Posterior vena cava (tissue), 2 donors: ENCODE measurements around the gene WASHC3. TPM values are rescaled to one million over a fixed set of nuclear protein-coding genes. Genes with fewer than 3 reads are reported as not detected.
"Not testable (repeated sequence)": the region's sequence is repeated elsewhere in the genome, so short reads cannot be mapped to it uniquely, and the experiment has no call there.

ENCODE experiments used
- DNase-seq: peaks from one replicate; pipeline ENCODE4 v3.0.0-alpha.2; 2020; ENCODE audit warnings: low spot score
- intact Hi-C, 2 donors: fragments of 100-400 bp; cut with DNase I; formaldehyde crosslinking; loops; one replicate each; pipeline versions ENCODE4 v1.14.1 to v1.14.2; 2022 to 2023
- total RNA-seq, 2 donors: library from RNA; stranded (reverse); fragmentation: NEBNext Ultra II Directional; extraction: Animal tissue kit (Norgen Biotek cat#: 25700); gene quantifications; one replicate each; pipeline ENCODE4 v1.2.1, GENCODE V29; 2021
- donor health status: DM: yes; HTN: yes; CAD: no.
- donor health status: DM: yes; HTN: yes; CAD: no.

Gene WASHC3
- total RNA-seq, 2 donors from 2014 or later, result 46.7 to 50.0 TPM

- no peak for DNase-seq
- intact Hi-C loops, result no loop called here
Measured at GRCh38 chr12:102052192-102053061, 9.4 kb downstream of the WASHC3 start.

DNA sequence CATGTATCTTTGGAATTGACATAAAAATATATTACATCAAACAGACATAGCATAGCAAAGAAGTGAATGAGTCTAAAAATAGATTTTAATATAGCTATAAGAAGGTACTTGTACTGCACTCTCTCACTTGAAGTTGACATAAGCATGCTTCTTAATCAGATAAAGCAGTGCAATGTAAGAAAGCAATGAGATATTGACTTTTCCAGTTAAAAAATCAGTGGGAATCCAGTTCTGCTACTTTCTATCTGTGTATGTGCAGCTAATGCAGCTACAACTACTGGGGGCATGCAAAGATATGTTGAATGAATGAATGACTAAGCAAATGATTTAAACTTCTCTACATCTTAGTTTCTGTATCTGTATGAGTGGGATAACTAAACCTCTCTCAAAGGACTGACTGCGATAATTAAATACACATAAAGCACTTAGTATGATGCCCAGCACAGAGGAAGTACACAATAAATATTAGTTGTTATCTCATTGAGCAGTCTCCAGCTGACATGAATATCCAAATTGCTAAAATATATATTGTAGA is 10.3 kb downstream of the WASHC3 start:
- intact Hi-C loops, result no loop called here
- DNase-seq, result no peak

GRCh38 chr12:102050660-102051430 is 10.9 kb downstream of the WASHC3 start:
- DNase-seq, result no peak
- intact Hi-C loops, result no loop called here

DNA sequence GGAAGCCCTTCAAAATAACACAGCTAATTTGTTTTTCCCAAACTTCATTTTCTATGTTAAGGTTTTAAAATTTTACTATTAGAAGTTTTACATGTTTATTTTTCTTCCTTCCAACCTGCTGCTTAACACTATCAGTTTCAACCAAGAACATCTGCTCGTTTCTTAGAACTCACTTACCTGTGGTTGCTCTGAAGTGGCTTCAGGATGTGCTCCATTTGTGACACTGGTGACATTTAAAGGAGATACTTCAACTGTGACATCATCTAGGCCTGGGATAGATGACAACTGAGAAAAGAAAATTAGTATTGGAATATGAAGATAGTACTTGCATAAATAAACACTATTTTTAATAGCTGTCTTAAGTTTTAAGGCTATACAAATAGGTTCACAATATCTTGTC is 17.9 kb downstream of the WASHC3 start:
- no peak for DNase-seq
- intact Hi-C loops, result no loop called here

GRCh38 chr12:102033991-102034745 is 27.6 kb downstream of the WASHC3 start:
- intact Hi-C loops, result no loop called here
- no peak for DNase-seq

DNA sequence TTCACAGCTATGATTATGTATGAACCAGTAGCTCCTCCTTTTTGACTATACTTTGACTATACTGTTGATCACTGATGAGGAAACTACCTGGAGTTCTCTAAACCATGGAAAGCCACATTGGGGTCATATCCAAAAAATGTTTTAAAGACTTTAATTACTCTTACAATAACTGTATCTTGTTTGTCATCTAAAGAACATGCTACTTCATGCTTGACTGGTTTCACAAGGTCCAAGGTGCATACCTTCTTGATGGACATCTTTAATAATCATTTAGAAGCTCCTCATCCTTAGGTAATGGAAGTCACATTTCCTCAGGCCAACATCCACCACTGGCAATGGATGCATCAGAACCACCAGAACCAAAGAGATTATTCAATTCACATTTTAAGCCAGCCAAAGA is 29.9 kb downstream of the WASHC3 start:
- intact Hi-C loops, result no loop called here
- no peak for DNase-seq

GRCh38 chr12:102029141-102029540 is 32.6 kb downstream of the WASHC3 start:
- no peak for DNase-seq
- intact Hi-C loops, result no loop called here

DNA sequence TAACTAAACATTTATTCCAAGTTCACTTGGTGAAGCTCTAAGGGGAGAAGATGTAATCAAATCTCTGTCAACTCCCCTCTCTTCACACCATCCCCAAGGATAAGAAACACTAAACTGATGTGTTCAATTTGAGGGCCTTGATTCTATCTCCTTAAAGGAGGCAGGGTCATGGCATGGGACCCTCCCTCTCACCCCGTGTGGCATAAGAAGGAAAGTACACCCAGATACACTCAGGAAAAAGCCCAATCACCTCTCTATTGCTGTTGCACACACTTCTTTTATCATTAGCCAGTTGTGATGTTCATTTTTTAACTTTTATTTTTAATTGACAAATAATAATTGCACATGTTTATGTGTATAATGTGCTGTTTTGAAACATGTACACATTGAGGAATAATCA is 35.1 kb downstream of the WASHC3 start:
- DNase-seq, result no peak
- intact Hi-C loops, result no loop called here

DNA sequence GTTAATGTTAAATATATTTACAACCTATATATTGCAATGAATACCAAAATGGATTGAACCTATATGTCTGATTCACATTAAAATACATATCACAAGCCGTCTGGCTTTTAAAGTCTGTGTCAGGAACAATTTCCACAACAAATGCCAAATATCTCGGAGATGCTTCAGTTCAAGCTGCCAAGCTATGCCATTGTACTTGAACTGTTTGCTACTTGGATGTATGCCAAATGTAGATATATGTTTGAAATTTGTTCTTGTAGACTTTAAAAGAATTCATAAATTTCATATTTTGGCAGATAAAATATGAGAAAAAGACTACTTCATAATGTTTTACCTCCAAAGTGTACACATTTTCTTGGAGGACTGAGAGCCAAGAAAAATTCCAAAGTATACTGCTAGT is 37.0 kb downstream of the WASHC3 start:
- intact Hi-C loops, result no loop called here

GRCh38 chr12:102023343-102023930 is 38.4 kb downstream of the WASHC3 start:
- intact Hi-C loops, result no loop called here

More for the DNA sequence above, 37.0 kb downstream of the WASHC3 start:
- DNase-seq, result no peak

DNA sequence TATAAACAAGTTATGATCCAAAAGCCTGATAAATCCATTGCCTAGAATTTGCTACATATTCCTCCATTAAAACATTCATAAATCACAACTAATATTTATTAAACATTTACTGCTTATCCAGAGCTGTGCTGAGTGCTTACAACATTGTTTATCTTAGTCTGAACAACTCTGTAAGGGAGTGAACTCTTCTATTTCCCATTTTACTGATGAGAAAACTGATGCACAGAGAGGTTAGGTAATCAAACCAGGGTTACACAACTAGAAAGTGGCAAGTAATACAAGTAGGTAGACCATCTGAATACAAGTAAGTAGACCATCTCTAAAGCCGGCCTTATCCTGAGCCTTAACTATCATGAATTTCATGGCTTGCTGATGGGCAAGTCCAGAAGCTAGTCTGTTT is 39.5 kb downstream of the WASHC3 start:
- no peak for DNase-seq
- intact Hi-C loops, result no loop called here

More at GRCh38 chr12:102023343-102023930, 38.4 kb downstream of the WASHC3 start:
- no peak for DNase-seq

GRCh38 chr12:102021540-102022246 is 40.1 kb downstream of the WASHC3 start:
- intact Hi-C loops, result no loop called here
- no peak for DNase-seq

GRCh38 chr12:102018607-102019006 is 43.2 kb downstream of the WASHC3 start:
- intact Hi-C loops, DNase-seq: not testable (repeated sequence)

DNA sequence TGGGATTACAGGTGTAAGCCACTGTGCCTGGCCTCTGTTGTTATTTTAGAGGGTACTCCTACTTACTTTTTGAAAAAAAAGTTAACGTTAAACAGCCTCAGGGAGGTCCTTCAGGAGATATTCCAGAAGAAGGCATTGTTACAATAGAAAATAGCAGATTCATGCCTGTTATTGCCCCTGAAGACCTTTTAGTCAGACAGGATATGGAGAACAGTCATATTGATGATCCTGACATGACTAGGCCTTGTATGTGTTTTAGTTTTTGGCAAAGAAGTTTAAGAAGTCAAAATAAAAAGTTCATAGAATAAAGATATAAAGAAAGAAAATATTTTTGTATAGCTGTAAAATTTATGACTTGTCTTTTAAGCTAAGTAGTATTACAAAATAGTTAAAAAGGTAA is 45.3 kb downstream of the WASHC3 start:
- intact Hi-C loops, result no loop called here
- DNase-seq, result no peak

- DNase-seq, result no peak
- intact Hi-C loops, result no loop called here
Measured at GRCh38 chr12:102010265-102010994, 51.4 kb downstream of the WASHC3 start.

DNA sequence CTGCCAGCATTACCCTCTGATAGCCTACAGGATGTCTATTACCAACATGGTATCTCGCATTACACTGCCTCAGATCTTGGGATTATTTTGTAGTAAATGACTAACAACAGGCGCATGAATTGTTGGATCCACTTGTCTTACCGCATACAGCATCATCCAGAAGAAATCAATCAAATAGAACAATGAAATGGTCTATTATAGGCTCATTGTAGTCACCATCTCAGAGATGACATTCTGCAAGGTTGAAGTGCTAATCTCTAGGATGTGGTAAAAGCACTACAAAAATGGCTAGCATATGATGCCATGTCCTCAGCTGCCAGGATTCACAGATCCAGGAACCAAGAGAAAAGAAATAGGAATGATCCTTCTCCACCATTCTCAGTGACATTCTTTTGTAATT is 52.0 kb downstream of the WASHC3 start:
- no peak for DNase-seq
- intact Hi-C loops, result no loop called here

GRCh38 chr12:102008615-102009126 is 53.1 kb downstream of the WASHC3 start:
- no peak for DNase-seq
- intact Hi-C loops, result no loop called here

GRCh38 chr12:102005256-102005655 is 56.5 kb downstream of the WASHC3 start:
- intact Hi-C loops, result no loop called here

More at GRCh38 chr12:102005256-102005655, 56.5 kb downstream of the WASHC3 start:
- DNase-seq, result no peak
